ENCODE results near the gene SLC47A2. TPM values are rescaled to one million over a fixed set of nuclear protein-coding genes. Genes with fewer than 3 reads are reported as not detected.
"Not testable (repeated sequence)": the region's sequence is repeated elsewhere in the genome, so short reads cannot be mapped to it uniquely, and the experiment has no call there.

SLC47A2 gene, protein sequence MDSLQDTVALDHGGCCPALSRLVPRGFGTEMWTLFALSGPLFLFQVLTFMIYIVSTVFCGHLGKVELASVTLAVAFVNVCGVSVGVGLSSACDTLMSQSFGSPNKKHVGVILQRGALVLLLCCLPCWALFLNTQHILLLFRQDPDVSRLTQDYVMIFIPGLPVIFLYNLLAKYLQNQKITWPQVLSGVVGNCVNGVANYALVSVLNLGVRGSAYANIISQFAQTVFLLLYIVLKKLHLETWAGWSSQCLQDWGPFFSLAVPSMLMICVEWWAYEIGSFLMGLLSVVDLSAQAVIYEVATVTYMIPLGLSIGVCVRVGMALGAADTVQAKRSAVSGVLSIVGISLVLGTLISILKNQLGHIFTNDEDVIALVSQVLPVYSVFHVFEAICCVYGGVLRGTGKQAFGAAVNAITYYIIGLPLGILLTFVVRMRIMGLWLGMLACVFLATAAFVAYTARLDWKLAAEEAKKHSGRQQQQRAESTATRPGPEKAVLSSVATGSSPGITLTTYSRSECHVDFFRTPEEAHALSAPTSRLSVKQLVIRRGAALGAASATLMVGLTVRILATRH
- total RNA-seq: 1 to 10 TPM in 1 of 4 donors, under 1 TPM in 2, not detected in 1; 0.27 to 1.1 (median 0.32) TPM

DNA sequence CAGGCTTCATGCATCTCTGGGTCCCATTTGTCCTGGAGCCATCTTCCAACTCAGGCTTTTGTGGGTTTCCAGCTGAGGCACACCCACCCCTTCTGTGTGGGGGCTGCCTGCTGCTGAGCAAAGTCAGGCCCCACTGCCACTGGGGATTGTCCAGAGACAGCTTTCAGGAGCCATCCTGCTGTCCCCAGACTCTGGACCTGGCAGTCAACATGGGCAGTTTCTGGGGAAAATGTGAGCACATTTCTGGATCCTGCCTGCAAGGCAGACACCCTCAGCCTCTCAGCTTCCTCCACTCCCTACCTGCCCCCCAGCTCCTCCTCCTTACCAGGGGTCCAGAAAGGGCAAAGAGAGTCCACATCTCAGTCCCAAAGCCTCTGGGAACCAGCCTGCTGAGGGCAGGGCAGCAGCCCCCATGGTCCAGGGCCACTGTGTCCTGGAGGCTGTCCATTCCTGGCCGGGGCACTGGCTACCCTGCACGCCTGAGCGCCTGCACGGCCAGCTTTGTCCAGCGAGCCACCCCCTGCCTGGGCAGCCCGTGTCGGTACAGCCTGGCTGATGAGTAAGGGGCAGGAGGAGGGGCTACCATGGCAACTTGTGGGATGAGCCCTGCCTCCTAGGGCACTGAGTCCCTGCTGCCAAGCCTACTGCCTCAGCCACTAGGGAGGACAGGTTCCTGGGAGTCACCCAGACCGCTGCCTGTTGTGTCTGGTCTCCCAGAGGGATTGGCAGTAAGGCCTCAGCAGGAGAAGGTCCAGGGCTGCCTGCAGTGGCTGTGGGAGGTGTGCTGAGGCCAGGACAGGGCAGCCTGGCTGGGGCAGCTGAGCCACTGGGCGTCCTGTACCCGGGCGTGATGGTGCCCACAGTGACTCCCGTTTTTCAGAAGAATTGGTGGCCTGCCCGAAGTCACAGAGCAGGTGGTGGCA is at the start of gene SLC47A2:
Gene SLC47A2, minus strand, starts transcription at position 477 of the 923 bp plus-strand sequence. Its CDS starts 29 bp downstream, at position 448.
- intact Hi-C loops (cut with DNase I; ENCODE audit: low total_unique reads): no loop called here
- no peak for TF ChIP-seq POLR2AphosphoS5 (IDR thresholded peaks at IDR 0.05)
- no peak for TF ChIP-seq EP300 (IDR thresholded peaks at IDR 0.05; ENCODE audit: low read depth)
- TF ChIP-seq POLR2A (IDR thresholded peaks at IDR 0.05): no peak
- no peak for TF ChIP-seq CTCF (IDR thresholded peaks at IDR 0.05)
- H3K27me3 ChIP-seq: no peaks in the 10 kb centered on the region
- peaks cover 0 to 24% (median 12%) of the 10 kb centered on the region in 4 donors for H3K4me1 ChIP-seq
- WGBS, 2 donors (ENCODE audit: low coverage in 1 of 2): 87% methylated on average over 9 of the region's 13 CpGs; no CpG with 5 or more reads in 1 of the 2 donors
- no peak within 1 kb of the TSS for H3K27ac ChIP-seq
- no peak within 1 kb of the TSS for H3K4me3 ChIP-seq
- no peak for DNase-seq
- H3K36me3 ChIP-seq: no peaks in the 10 kb centered on the region
- in situ Hi-C loops (cut with MboI; ENCODE audit: low pct_ligation_motif_present in 1 of 4, low pct_unique_long_range_greater_than_20kb in 1 of 4, low sequenced_read_pairs in 3 of 4): no loop called here
- no peaks in the 10 kb centered on the region for H3K9me3 ChIP-seq

DNA sequence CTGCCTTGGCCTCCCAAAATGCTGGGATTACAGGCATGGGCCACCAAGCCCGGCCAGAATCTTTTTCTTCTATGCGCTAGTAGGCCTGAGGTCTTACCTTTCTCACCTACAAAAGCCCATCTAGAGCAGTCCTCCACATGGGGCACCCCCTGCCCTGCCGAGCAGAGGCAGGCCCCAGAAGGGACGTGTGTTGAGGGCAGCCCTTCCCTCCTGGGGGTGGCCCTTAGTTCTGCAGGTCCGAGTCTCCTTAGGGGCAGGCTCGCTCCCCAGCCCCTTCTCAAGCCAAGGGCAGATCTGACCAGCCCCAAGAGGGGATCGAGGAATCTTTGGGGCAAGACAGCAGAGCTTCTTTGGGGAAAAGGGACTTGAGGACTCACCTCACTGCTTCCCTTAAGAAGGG is 49.6 kb upstream of the SLC47A2 start:
- in situ Hi-C loops (cut with MboI; ENCODE audit: low pct_ligation_motif_present in 1 of 4, low pct_unique_long_range_greater_than_20kb in 1 of 4, low sequenced_read_pairs in 3 of 4) (loop anchor here (5.0 to 25.0 kb wide), 5 partner anchors 104 to 404 kb away; partner anchors contain the start of gene B9D1 (in 4 of the 4)), intact Hi-C loops (cut with DNase I; ENCODE audit: low total_unique reads) (loop anchor here (1.0 to 10.0 kb wide), 2 partner anchors 252 to 401 kb away; partner anchors contain the start of gene B9D1)
- no peaks in the 10 kb centered on the region for H3K27me3 ChIP-seq
- no peak overlapping the region for H3K4me3 ChIP-seq
- DNase-seq: no peak
- no peaks in the 10 kb centered on the region for H3K9me3 ChIP-seq
- no peak for TF ChIP-seq POLR2AphosphoS5 (IDR thresholded peaks at IDR 0.05)
- TF ChIP-seq POLR2A (IDR thresholded peaks at IDR 0.05): no peak
- TF ChIP-seq EP300 (IDR thresholded peaks at IDR 0.05; ENCODE audit: low read depth): no peak
- TF ChIP-seq CTCF (IDR thresholded peaks at IDR 0.05): no peak
- H3K36me3 ChIP-seq: no peaks in the 10 kb centered on the region
- H3K4me1 ChIP-seq: peaks cover 0 to 7% (median 0%) of the 10 kb centered on the region in 4 donors
- 66 to 100% methylated on average over 2 to 7 of the region's 7 CpGs for WGBS, 2 donors (ENCODE audit: low coverage in 1 of 2)
- no peak overlapping the region for H3K27ac ChIP-seq

- DNase-seq, H3K4me3 ChIP-seq, H3K27ac ChIP-seq, H3K9me3 ChIP-seq, H3K36me3 ChIP-seq, H3K4me1 ChIP-seq, H3K27me3 ChIP-seq: not testable (repeated sequence)
- in situ Hi-C loops (cut with MboI; ENCODE audit: low pct_ligation_motif_present in 1 of 4, low pct_unique_long_range_greater_than_20kb in 1 of 4, low sequenced_read_pairs in 3 of 4) (loop anchor here (5.0 to 25.0 kb wide), 5 partner anchors 102 to 402 kb away; partner anchors contain the start of gene B9D1 (in 4 of the 4)), intact Hi-C loops (cut with DNase I; ENCODE audit: low total_unique reads) (loop anchor here (10.0 kb wide), 1 partner anchor 399 kb away; the partner anchor contains the start of gene B9D1)
- 97% methylated on average over 6 of the region's 6 CpGs; no CpG with 5 or more reads in 1 of the 2 donors for WGBS, 2 donors (ENCODE audit: low coverage in 1 of 2)
Observed at GRCh38 chr17:19763991-19764390, 47.6 kb upstream of the SLC47A2 start.

- Histone ChIP-seq H3K27me3 (no peaks in the 10 kb centered on the region), H3K27ac (no peak overlapping the region), H3K4me3 (no peak overlapping the region), H3K9me3 (no peaks in the 10 kb centered on the region), H3K36me3 (no peaks in the 10 kb centered on the region), H3K4me1 (peaks cover 0 to 7% (median 0%) of the 10 kb centered on the region in 4 donors)
- 97% methylated on average over 2 of the region's 2 CpGs; no CpG with 5 or more reads in 1 of the 2 donors for WGBS, 2 donors (ENCODE audit: low coverage in 1 of 2)
- intact Hi-C loops (cut with DNase I; ENCODE audit: low total_unique reads) (loop anchor here (10.0 kb wide), 1 partner anchor 399 kb away; the partner anchor contains the start of gene B9D1), in situ Hi-C loops (cut with MboI; ENCODE audit: low pct_ligation_motif_present in 1 of 4, low pct_unique_long_range_greater_than_20kb in 1 of 4, low sequenced_read_pairs in 3 of 4) (loop anchor here (5.0 to 25.0 kb wide), 5 partner anchors 101 to 401 kb away; partner anchors contain the start of gene B9D1 (in 4 of the 4))
- no peak for TF ChIP-seq POLR2A (IDR thresholded peaks at IDR 0.05)
- no peak for TF ChIP-seq CTCF (IDR thresholded peaks at IDR 0.05)
- TF ChIP-seq POLR2AphosphoS5 (IDR thresholded peaks at IDR 0.05): no peak
- no peak for TF ChIP-seq EP300 (IDR thresholded peaks at IDR 0.05; ENCODE audit: low read depth)
- DNase-seq: no peak
Observed at GRCh38 chr17:19763416-19763815, 47.0 kb upstream of the SLC47A2 start.

All from transverse colon (tissue), 4 donors.